Neural progenitor cell (in vitro differentiated cells): ENCODE measurements around the gene NCOA4. TPM values are rescaled to one million over a fixed set of nuclear protein-coding genes. Genes with fewer than 3 reads are reported as not detected.

ENCODE experiments used
- DNase-seq: peaks from one replicate; pipeline ENCODE4 v3.0.0-alpha.2; 2016; ENCODE audit warnings: low spot score
- H2AFZ ChIP-seq: fragments of 200-600 bp; sonication (generic); replicated peaks from 2 replicates; pipeline ENCODE4 v1.6.1; 2016; ENCODE audit warnings: antibody characterized with exemption
- H3F3A ChIP-seq: fragments of 200-600 bp; sonication (generic); 2 replicates; pipeline ENCODE4 v1.6.1; 2016; ENCODE audit warnings: antibody characterized with exemption, low read depth
- H3K27ac ChIP-seq: fragments of 200-600 bp; sonication (generic); 2 replicates; pipeline ENCODE4 v1.5.1; 2016; ENCODE audit warnings: mild to moderate bottlenecking
- H3K27me3 ChIP-seq: fragments of 200-600 bp; sonication (generic); 2 replicates; pipeline ENCODE4 v1.6.1; 2016; ENCODE audit warnings: mild to moderate bottlenecking, moderate library complexity
- H3K36me3 ChIP-seq: fragments of 200-600 bp; sonication (generic); 2 replicates; pipeline ENCODE4 v1.5.1; 2016
- H3K4me1 ChIP-seq: fragments of 200-600 bp; sonication (generic); 2 replicates; pipeline ENCODE4 v1.6.1; 2016; ENCODE audit warnings: mixed run types
- H3K4me2 ChIP-seq: fragments of 200-600 bp; sonication (generic); 2 replicates; pipeline ENCODE4 v1.6.1; 2016
- H3K4me3 ChIP-seq: fragments of 200-600 bp; sonication (generic); 2 replicates; pipeline ENCODE4 v1.5.1; 2016
- H3K79me2 ChIP-seq: fragments of 200-600 bp; sonication (generic); 2 replicates; pipeline ENCODE4 v1.6.1; 2016; ENCODE audit warnings: low read depth
- H3K9ac ChIP-seq: fragments of 200-600 bp; sonication (generic); 2 replicates; pipeline ENCODE4 v1.6.1; 2016
- H3K9me3 ChIP-seq: fragments of 200-600 bp; sonication (generic); 2 replicates; pipeline ENCODE4 v1.5.1; 2016; ENCODE audit warnings: low read depth
- H4K20me1 ChIP-seq: fragments of 200-600 bp; sonication (generic); 2 replicates; pipeline ENCODE4 v1.6.1; 2016; ENCODE audit warnings: low read depth
- H3K27ac Mint-ChIP-seq: 3 replicates; pipeline ENCODE4 v1.8.0; 2021; ENCODE audit warnings: mixed read lengths
- H3K27me3 Mint-ChIP-seq: 2 replicates; pipeline ENCODE4 v1.8.0; 2022; ENCODE audit warnings: low read depth, mild to moderate bottlenecking, inconsistent platforms, moderate library complexity, mixed read lengths; ENCODE audit not compliant: insufficient read depth
- H3K36me3 Mint-ChIP-seq: 3 replicates; pipeline ENCODE4 v1.8.0; 2021; ENCODE audit warnings: mixed read lengths
- H3K4me1 Mint-ChIP-seq: 3 replicates; pipeline ENCODE4 v1.8.0; 2021; ENCODE audit warnings: mixed read lengths
- H3K4me3 Mint-ChIP-seq: 3 replicates; pipeline ENCODE4 v1.8.0; 2021; ENCODE audit warnings: mild to moderate bottlenecking, moderate library complexity, mixed read lengths
- H3K9me3 Mint-ChIP-seq: 3 replicates; pipeline ENCODE4 v1.8.0; 2020; ENCODE audit warnings: mixed read lengths
- EZH2 ChIP-seq: fragments of 200-600 bp; sonication (generic); IDR thresholded peaks from 2 replicates; pipeline ENCODE4 v1.6.1; 2017; ENCODE audit warnings: antibody characterized with exemption, mild to moderate bottlenecking, moderate library complexity
- EZH2phosphoT487 ChIP-seq: fragments of 200-600 bp; sonication (generic); IDR thresholded peaks from 2 replicates; pipeline ENCODE4 v1.6.1; 2017; ENCODE audit warnings: antibody characterized with exemption
- total RNA-seq: library from RNA; depleted of rRNA; stranded (reverse); fragments of >200 nt; gene quantifications from 2 replicates; pipeline ENCODE4 v1.2.3, GENCODE V29; 2015; ENCODE audit warnings: low replicate concordance
- TF ChIP-seq, protein P1 (sequence below): fragments of 200-600 bp; sonication (generic); IDR thresholded peaks from 2 replicates; pipeline ENCODE4 v1.5.1; 2017; ENCODE audit warnings: antibody characterized with exemption, mild to moderate bottlenecking

Gene NCOA4
- total RNA-seq, 1 donor from 2014 or later, result 91.7 TPM

DNA sequence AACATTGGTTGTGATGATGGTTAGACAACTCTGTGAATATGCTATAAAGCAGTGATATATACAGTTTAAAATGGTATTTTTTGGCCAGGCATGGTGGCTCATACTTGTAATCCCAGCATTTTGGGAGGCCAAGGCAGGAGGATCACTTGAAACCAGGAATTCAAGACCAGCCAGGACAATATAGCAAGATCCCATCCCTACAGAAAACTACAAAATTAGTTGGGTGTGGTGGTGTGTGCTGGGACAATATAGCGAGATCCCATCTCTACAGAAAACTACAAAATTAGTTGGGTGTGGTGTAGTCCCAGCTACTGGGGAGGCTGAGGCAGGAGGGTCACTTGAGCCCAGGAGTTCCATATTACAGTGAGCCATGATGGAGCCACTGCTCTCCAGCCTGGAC is 43.1 kb upstream of the NCOA4 start:
- Histone ChIP-seq H3K27ac (no peak overlapping the region), H3K9me3 (no peaks in the 10 kb centered on the region), H3K27me3 (no peaks in the 10 kb centered on the region), H3K9ac (no peak overlapping the region), H3K79me2 (no peaks in the 10 kb centered on the region), H3K4me2 (no peak overlapping the region), H3K4me3 (no peak overlapping the region), H3K4me1 (no peaks in the 10 kb centered on the region), H2AFZ (no peak overlapping the region), H3F3A (peaks cover 3% of the 10 kb centered on the region), H4K20me1 (no peaks in the 10 kb centered on the region), H3K36me3 (no peaks in the 10 kb centered on the region)
- Mint-ChIP-seq H3K27ac (no peak overlapping the region), H3K4me1 (no peaks in the 10 kb centered on the region), H3K4me3 (no peak overlapping the region), H3K36me3 (no peaks in the 10 kb centered on the region), H3K9me3 (peaks cover 3% of the 10 kb centered on the region), H3K27me3 (peaks cover 3% of the 10 kb centered on the region)
- no peak for DNase-seq
- TF ChIP-seq EZH2phosphoT487 (no peak), EZH2 (no peak)
- TF ChIP-seq, protein P1, sequence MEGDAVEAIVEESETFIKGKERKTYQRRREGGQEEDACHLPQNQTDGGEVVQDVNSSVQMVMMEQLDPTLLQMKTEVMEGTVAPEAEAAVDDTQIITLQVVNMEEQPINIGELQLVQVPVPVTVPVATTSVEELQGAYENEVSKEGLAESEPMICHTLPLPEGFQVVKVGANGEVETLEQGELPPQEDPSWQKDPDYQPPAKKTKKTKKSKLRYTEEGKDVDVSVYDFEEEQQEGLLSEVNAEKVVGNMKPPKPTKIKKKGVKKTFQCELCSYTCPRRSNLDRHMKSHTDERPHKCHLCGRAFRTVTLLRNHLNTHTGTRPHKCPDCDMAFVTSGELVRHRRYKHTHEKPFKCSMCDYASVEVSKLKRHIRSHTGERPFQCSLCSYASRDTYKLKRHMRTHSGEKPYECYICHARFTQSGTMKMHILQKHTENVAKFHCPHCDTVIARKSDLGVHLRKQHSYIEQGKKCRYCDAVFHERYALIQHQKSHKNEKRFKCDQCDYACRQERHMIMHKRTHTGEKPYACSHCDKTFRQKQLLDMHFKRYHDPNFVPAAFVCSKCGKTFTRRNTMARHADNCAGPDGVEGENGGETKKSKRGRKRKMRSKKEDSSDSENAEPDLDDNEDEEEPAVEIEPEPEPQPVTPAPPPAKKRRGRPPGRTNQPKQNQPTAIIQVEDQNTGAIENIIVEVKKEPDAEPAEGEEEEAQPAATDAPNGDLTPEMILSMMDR, result no peak

- Histone ChIP-seq H3K4me3 (no peak overlapping the region), H3K4me1 (peaks cover 8% of the 10 kb centered on the region), H3K9ac (no peak overlapping the region), H3F3A (peaks cover 13% of the 10 kb centered on the region), H2AFZ (no peak overlapping the region), H3K36me3 (no peaks in the 10 kb centered on the region), H3K27ac (no peak overlapping the region), H3K9me3 (no peaks in the 10 kb centered on the region), H3K27me3 (no peaks in the 10 kb centered on the region), H3K4me2 (no peak overlapping the region), H4K20me1 (no peaks in the 10 kb centered on the region), H3K79me2 (no peaks in the 10 kb centered on the region)
- DNase-seq, result no peak
- Mint-ChIP-seq H3K9me3 (peaks cover 3% of the 10 kb centered on the region), H3K27ac (no peak overlapping the region), H3K27me3 (peaks cover 3% of the 10 kb centered on the region), H3K4me3 (no peak overlapping the region), H3K36me3 (no peaks in the 10 kb centered on the region), H3K4me1 (no peaks in the 10 kb centered on the region)
- TF ChIP-seq EZH2, result no peak
- TF ChIP-seq, protein P1, result no peak
- no peak for TF ChIP-seq EZH2phosphoT487
Observed at GRCh38 chr10:46070749-46071148, 40.3 kb upstream of the NCOA4 start.

GRCh38 chr10:46069771-46070463 is 39.5 kb upstream of the NCOA4 start:
- Mint-ChIP-seq H3K27ac (no peak overlapping the region), H3K27me3 (peaks cover 3% of the 10 kb centered on the region)
- TF ChIP-seq EZH2phosphoT487, result no peak
- TF ChIP-seq, protein P1, result no peak
- TF ChIP-seq EZH2, result no peak

More at GRCh38 chr10:46069771-46070463, 39.5 kb upstream of the NCOA4 start:
- H3K9me3 Mint-ChIP-seq, result peaks cover 3% of the 10 kb centered on the region
- no peaks in the 10 kb centered on the region for H3K27me3 ChIP-seq
- no peak overlapping the region for H3K4me2 ChIP-seq
- H3K27ac ChIP-seq, result no peak overlapping the region
- H3K4me1 Mint-ChIP-seq, result no peaks in the 10 kb centered on the region
- no peaks in the 10 kb centered on the region for H3K9me3 ChIP-seq
- no peaks in the 10 kb centered on the region for H3K36me3 ChIP-seq
- peaks cover 13% of the 10 kb centered on the region for H3F3A ChIP-seq
- no peak overlapping the region for H3K4me3 ChIP-seq
- H3K4me3 Mint-ChIP-seq, result no peak overlapping the region
- no peak overlapping the region for H3K9ac ChIP-seq
- no peaks in the 10 kb centered on the region for H3K79me2 ChIP-seq
- DNase-seq, result no peak
- peaks cover 8% of the 10 kb centered on the region for H3K4me1 ChIP-seq
- H3K36me3 Mint-ChIP-seq, result no peaks in the 10 kb centered on the region
- peak overlapping the region; percentile 37 for H2AFZ ChIP-seq
- H4K20me1 ChIP-seq, result no peaks in the 10 kb centered on the region
